NB4 (cell line): Measurements from ENCODE around the gene PDZD4.

Experiments
- DNase-seq: peaks from one replicate; pipeline ENCODE4 v3.0.0; 2010; ENCODE audit warnings: low read depth
- H3K4me3 ChIP-seq: one replicate; pipeline ENCODE4 v1.5.1; 2011; ENCODE audit warnings: mild to moderate bottlenecking, low read depth, low read length, moderate library complexity
- CTCF ChIP-seq: IDR thresholded peaks from one replicate; pipeline ENCODE4 v1.5.1; 2012; ENCODE audit warnings: low read depth, low read length
- MYC ChIP-seq: IDR thresholded peaks from 2 replicates; pipeline ENCODE4 v1.6.1; 2011; ENCODE audit warnings: low read depth, low read length
- POLR2A ChIP-seq: IDR thresholded peaks from 2 replicates; pipeline ENCODE4 v1.6.1; 2011; ENCODE audit warnings: mild to moderate bottlenecking; ENCODE audit not compliant: insufficient read length; ENCODE audit errors: extremely low read depth
- TF ChIP-seq, protein P1 (sequence below): IDR thresholded peaks from 2 replicates; pipeline ENCODE4 v1.6.1; 2011; ENCODE audit warnings: low read depth, low read length

The PDZD4 gene

DNA sequence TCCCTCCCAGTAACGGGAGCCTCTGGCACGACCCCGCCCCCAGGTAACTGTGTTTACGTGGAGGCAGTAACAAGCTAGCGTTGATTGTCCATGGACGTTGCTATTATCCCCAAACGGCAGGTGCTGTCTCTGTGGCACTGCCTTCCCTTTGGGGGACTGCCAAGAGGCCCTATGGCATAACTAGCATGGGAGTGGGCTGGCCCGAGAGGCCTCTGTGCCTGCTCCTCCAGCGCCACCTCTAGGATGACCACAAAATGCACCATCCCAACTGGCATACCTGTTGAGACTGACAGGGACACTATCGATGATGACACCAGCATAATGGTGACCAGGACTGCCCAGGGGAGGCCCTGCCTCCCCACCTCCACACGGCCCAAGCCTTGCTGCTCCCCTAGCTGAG is 48.0 kb downstream of the PDZD4 start:
- no peak overlapping the region for H3K4me3 ChIP-seq
- no peak for TF ChIP-seq POLR2A
- TF ChIP-seq, protein P1, sequence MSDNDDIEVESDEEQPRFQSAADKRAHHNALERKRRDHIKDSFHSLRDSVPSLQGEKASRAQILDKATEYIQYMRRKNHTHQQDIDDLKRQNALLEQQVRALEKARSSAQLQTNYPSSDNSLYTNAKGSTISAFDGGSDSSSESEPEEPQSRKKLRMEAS, result no peak
- TF ChIP-seq CTCF, result no peak
- no peak for TF ChIP-seq MYC
- peak; percentile 45 for DNase-seq

DNA sequence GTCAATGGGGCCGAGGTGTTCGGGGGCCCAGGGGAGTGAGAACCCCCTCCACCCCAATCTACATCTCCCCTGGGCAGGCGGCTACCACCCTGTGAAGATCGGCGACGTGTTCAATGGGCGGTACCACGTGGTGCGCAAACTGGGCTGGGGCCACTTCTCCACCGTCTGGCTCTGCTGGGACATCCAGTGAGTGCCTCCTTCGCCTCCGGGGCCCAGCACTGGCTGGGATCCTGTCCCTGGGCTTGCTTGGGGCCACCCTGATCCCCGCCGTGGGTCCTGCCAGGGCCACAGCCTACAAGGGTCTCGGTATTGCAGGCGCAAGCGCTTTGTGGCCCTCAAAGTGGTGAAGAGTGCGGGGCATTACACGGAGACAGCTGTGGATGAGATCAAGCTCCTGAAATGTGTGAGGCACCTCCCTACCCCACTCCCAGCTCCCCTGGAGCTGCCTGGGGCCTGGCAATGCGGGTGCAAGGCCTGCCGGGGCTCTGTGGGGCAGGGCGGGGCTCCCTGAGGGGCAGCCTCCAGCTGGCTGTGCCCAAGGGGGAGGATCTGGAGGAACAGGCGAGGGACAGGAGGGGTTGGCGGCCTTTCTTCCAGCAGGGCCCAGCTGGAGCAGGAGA is 48.8 kb downstream of the PDZD4 start:
- no peak for DNase-seq
- H3K4me3 ChIP-seq, result no peak overlapping the region

GRCh38 chrX:153780678-153781427 is 49.5 kb downstream of the PDZD4 start, which contains the start of gene SRPK3:
TSS of gene SRPK3 (plus strand) at chrX:153781041. CDS start at chrX:153781087, 46 bp downstream.
- TF ChIP-seq, protein P1, result no peak
- no peak for TF ChIP-seq MYC
- TF ChIP-seq POLR2A, result no peak
- no peak for TF ChIP-seq CTCF
- peak; percentile 56 for DNase-seq
- H3K4me3 ChIP-seq, result no peak within 1 kb of the TSS

More for the DNA sequence above, 48.8 kb downstream of the PDZD4 start:
- TF ChIP-seq, protein P1, result no peak
- no peak for TF ChIP-seq POLR2A
- no peak for TF ChIP-seq MYC
- TF ChIP-seq CTCF, result no peak

- TF ChIP-seq CTCF, result no peak
- TF ChIP-seq, protein P1, result no peak
- peak; percentile 76 for DNase-seq
- H3K4me3 ChIP-seq, result no peak overlapping the region
Measured at GRCh38 chrX:153779891-153780677, 50.3 kb downstream of the PDZD4 start.

DNA sequence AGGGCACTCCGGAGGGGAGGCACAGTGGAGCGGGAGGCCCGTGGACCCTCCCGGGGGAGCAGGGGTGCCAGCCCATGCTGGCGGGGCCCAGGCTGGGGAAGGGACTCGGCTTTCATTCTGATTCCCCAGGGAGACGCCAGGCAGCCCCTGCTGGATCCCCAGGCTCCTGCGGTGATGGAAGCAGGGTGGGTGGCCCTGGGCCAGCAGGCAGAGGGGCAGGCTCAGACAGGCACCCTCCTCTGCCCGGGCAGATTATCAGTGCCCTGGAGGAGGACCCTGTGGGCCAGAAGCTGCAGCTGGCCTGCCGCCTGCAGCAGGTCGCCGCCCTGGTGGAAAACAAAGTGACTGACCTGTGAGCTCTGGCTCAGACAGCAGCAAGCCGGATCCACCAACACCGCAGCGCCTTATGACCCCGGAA is 51.7 kb downstream of the PDZD4 start:
- DNase-seq, result peak; percentile 37
- no peak overlapping the region for H3K4me3 ChIP-seq
- TF ChIP-seq CTCF (peak; percentile 16), POLR2A (no peak), MYC (no peak)
